Fibroblast of skin of left quadriceps (primary cell): Measurements from ENCODE around the gene OR11H7.
"Not testable (repeated sequence)": the region's sequence is repeated elsewhere in the genome, so short reads cannot be mapped to it uniquely, and the experiment has no call there.

ENCODE experiments used
- DNase-seq, 2 experiments: peaks; one replicate each; pipeline ENCODE4 v3.0.0-alpha.2; 2013; ENCODE audit warnings: low read depth in 2 of 2

Gene OR11H7

GRCh38 chr14:20228681-20229080 is at the start of gene OR11H7:
Gene OR11H7 (plus strand): TSS chr14:20228981.
- DNase-seq = no peak

- DNase-seq = no peak
Observed at GRCh38 chr14:20179218-20179617, 49.6 kb upstream of the OR11H7 start.

- DNase-seq = no peak
Observed at GRCh38 chr14:20179880-20180279, 48.9 kb upstream of the OR11H7 start.

GRCh38 chr14:20180486-20180885 is 48.3 kb upstream of the OR11H7 start:
- DNase-seq = no peak

GRCh38 chr14:20184181-20184580 is 44.6 kb upstream of the OR11H7 start:
- DNase-seq = no peak

- DNase-seq = no peak
Observed at GRCh38 chr14:20190596-20190995, 38.2 kb upstream of the OR11H7 start, which contains the start of gene OR11G2. Gene OR11G2 (plus strand): TSS chr14:20190896. CDS start chr14:20197438, 6,542 bp downstream.

- no peak for DNase-seq
Observed at GRCh38 chr14:20191396-20191795, 37.4 kb upstream of the OR11H7 start.

- DNase-seq = no peak
Observed at GRCh38 chr14:20194101-20194500, 34.7 kb upstream of the OR11H7 start.

- not testable (repeated sequence) for DNase-seq
Observed at GRCh38 chr14:20195170-20195569, 33.6 kb upstream of the OR11H7 start.

- no peak for DNase-seq
Observed at GRCh38 chr14:20195911-20196310, 32.9 kb upstream of the OR11H7 start.

- no peak for DNase-seq
Observed at GRCh38 chr14:20197459-20197858, 31.3 kb upstream of the OR11H7 start.

GRCh38 chr14:20198991-20199390 is 29.8 kb upstream of the OR11H7 start:
- DNase-seq = no peak

- DNase-seq = no peak
Observed at GRCh38 chr14:20204721-20205120, 24.1 kb upstream of the OR11H7 start.

GRCh38 chr14:20209595-20209994 is 19.2 kb upstream of the OR11H7 start:
- no peak for DNase-seq

- not testable (repeated sequence) for DNase-seq
Observed at GRCh38 chr14:20212406-20212805, 16.4 kb upstream of the OR11H7 start.

GRCh38 chr14:20215196-20215595 is 13.6 kb upstream of the OR11H7 start:
- no peak for DNase-seq

GRCh38 chr14:20219033-20219432 is 9.7 kb upstream of the OR11H7 start:
- no peak for DNase-seq

- DNase-seq = no peak
Observed at GRCh38 chr14:20223410-20223809, 5.4 kb upstream of the OR11H7 start, which contains the start of gene OR11H6. Gene OR11H6 (plus strand): TSS chr14:20223710. CDS start chr14:20223710, 0 bp downstream.

- not testable (repeated sequence) for DNase-seq
Observed at GRCh38 chr14:20235415-20235814, 6.6 kb downstream of the OR11H7 start.

- no peak for DNase-seq
Observed at GRCh38 chr14:20247646-20248246, 19.0 kb downstream of the OR11H7 start.

- peak; percentile 51 to 52 for DNase-seq
Observed at GRCh38 chr14:20262642-20263128, 33.9 kb downstream of the OR11H7 start.

GRCh38 chr14:20264361-20264760 is 35.6 kb downstream of the OR11H7 start:
- not testable (repeated sequence) for DNase-seq

GRCh38 chr14:20274062-20274461 is 45.3 kb downstream of the OR11H7 start:
- no peak for DNase-seq

GRCh38 chr14:20277409-20277808 is 48.6 kb downstream of the OR11H7 start:
- no peak for DNase-seq
